Left kidney (tissue), 2 donors: ENCODE measurements around the gene SPAG17. TPM values are rescaled to one million over a fixed set of nuclear protein-coding genes. Genes with fewer than 3 reads are reported as not detected.

Experiments used
- DNase-seq: peaks from one replicate; pipeline ENCODE4 v3.0.0-alpha.2; 2013
- polyA plus RNA-seq: library from polyadenylated mRNA; unstranded; fragments of 120-200 nt; gene quantifications from one replicate; pipeline ENCODE4 v1.2.1, GENCODE V29; 2013; ENCODE audit not compliant: insufficient read length

SPAG17 gene
- polyA plus RNA-seq, 1 donor, result 15.2 TPM

DNA sequence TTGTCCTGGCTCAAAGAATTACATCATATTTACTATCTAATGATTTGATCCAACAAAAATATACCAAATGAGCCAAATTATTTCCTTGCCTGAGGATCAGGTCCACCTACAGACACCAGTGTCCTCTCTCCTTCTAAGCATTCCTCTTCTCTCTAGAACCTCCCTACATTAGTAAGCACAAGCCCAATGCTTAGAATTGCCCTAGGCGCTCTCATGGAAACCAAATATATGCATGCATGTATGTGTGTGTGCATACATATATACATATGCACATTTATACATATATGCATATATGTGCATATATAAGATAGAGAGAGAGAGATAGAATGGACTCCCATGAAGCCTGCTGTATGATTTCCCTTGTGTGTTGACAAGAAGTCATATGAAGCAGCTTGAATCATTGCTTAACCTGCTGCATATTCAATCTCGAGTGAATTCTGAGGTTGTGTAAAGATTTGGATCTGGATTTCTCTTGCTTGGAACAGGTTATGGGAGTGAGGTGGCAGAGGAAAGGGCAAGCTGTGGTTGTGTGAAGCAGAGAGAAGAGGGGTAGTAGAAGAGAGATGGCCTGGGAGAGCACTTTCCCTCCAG lies 66.1 kb downstream of the SPAG17 start:
- no peak for DNase-seq

DNA sequence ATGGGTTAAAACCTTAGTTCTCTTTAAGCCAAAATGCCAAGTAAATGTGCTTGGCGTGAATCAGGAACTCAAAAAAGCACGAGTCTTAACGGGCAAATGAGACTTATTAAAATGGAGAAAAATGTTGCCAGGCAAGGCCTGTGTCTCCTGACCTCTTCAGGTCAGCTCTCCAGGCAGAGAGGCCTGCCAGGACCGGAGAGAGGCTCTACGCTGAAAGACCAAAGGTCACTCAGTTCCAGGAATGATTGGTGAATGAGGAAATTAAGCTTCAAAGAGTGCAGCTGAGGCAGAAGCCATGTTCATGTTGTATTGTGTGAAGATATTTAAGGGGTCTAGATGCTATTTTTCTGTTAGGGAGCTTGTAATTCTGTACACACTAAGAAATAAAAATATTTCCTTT lies 66.6 kb downstream of the SPAG17 start:
- no peak for DNase-seq

GRCh38 chr1:118117521-118117920 lies 67.5 kb downstream of the SPAG17 start:
- no peak for DNase-seq

GRCh38 chr1:118116909-118117308 lies 68.1 kb downstream of the SPAG17 start:
- DNase-seq, result no peak

DNA sequence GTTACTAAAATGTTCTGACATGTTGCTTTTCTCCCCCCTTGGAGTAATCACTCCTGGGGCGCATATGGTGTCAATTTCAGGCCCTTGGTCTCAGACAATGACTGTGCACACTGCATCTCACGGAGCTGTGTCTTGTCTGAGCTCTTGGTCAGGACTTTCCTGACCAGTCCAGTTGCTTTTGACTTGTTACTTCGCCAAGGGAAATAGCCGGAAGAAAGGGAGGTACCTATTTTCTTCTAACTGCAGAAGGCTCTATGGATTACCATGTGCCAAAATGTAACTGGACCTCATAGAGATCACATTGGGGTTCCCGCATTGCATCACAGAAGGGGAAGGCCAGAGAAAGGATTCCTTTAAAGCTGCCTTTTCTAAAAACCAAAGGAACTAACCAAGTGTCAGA lies 68.6 kb downstream of the SPAG17 start:
- no peak for DNase-seq

DNA sequence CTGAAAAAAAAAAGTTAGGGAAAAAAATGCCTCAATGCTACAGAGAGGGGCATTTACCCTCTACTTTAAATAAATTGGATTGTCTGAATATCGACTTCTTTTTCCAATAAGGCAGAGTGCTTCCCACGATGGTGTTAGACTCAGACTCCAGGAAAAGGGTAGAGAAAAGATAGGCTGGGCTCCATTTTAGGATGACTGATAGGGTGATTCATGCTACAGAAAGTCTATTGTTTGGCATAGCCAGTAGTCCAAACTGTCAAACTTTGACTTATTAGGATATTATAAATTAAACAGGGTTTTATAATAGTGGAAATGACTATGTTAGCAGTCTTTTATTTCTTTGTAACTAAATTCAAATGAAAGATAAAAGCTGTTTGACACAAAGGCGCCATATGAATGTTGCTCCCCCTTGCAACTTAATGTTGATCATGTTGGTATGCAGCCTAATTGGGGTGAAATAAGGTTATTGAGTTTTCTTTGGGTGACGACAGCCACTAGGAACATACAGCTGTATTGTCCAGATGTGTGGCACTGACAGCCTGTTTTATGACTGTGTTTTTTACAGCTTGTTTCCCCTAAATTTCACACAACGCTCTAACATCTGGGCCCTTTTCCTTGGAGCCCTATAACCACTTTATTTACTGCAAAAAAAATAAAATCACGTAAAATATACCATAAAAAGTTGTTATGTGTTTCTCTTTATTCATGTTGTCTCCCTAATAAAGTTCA lies 69.3 kb downstream of the SPAG17 start:
- DNase-seq, result no peak

DNA sequence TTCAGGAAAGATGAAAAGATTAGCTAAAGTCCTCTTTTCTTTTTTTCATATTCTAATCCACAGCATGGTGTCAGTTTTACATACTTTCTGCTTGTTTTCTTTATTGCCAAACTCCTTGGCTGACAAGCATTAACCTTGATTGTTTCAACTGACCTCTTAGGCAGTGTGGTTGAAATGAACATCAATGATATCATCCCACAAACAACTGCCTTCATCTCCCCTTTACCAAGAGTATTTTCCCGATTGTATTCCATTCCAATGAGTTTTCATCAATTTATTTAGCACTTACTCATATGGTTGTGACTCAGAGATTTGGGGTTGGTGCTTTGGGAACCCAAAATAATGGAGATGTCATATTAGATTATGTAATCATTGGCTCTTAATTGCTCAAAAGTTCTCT lies 71.8 kb downstream of the SPAG17 start:
- DNase-seq, result no peak

DNA sequence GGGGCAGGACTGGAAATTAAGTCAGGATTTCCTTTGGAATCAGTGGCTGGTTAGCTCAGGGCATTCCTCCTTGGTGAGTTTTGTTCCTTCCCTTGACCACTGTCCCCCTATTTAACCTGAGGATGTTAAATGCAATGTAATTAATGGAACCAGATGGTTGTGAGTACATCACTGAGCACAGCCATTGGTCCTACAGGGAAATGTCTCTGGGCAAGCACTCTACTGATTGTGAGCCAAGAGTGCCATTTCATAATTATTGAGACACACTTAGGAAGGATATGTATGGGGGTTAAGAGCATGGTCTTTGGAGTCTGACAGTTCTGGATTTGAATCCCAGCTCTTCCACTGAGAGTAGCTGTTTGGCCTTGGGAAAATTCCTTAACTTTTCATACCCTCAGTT lies 74.4 kb downstream of the SPAG17 start:
- DNase-seq, result no peak

DNA sequence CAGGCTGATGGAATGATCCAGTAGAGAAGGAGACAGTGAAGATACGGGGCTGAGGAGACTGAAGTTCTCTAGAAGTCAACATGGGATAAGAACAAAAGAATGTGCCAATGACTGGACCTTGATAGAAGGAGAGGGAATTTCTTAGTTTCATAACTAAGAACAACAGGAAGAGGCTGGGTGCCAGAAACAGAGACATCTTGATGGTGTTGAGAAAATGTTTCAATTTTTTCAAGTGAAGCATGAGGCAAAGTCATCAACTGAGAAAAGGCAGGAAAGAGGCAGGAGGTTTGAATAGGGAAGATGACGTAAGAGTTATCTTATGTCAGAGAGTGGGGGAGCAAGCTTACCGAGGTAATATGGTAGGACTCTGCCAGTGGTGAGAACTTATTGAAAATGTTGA lies 80.1 kb downstream of the SPAG17 start:
- no peak for DNase-seq

- no peak for DNase-seq
Observed at GRCh38 chr1:118102445-118102844, 82.6 kb downstream of the SPAG17 start.

DNA sequence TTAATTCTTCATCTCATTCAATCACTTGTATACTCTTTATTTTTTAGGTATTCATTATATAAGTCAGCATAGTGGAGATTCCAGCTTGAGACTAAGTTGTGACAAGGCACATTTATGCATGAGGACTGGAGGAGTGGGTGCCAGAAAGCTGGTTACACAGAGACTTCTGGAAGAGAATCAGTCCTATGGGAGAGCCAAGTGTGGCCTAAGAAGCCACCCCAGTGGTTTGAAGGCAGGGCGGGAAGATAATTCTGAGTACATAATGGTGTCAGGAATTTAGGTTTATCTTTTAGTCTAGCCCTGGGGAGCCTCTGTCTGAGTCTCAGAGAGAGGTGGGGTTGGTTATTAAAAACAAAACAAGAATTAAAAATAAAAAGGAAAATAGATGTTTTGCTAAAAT lies 83.0 kb downstream of the SPAG17 start:
- DNase-seq, result no peak

- no peak for DNase-seq
Observed at GRCh38 chr1:118101515-118101844, 83.5 kb downstream of the SPAG17 start.

DNA sequence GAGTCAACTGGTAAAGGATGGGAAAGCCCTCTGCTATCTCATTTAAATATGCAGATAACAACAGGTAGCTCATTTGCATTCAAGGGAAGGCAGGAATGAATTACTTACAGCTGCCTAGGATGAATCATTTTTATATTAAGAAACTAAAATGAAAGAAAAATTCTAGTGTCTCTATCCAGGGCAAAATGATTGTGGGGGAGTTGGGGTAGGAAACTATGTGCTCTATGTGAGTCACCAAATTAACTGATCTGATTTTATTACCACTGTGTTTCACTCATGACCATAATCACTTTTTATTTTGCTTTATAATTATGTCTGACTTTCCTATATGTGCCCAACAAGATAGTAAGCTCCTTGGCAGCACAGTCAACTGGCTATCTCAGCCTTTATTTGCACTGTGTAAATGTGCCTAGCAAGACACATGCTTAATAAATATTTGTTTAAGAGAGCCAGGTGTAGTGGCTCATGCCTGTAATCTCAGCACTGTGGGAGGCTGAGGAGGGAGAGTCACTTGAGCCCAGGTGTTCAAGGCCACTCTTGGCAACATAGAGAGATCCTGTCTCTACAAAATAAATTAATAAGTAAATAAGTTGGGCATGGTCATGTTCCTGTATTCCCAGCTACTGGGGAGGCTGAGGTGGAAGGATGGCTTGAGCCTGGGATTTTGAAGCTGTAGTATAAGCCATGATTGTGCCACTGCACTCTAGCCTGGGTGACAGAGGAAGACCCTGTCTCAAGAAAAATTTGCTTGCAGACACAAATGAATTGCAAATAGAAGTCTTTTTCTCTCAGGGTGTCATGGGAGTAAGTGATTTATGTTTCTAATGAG lies 84.1 kb downstream of the SPAG17 start:
- no peak for DNase-seq

- no peak for DNase-seq
Observed at GRCh38 chr1:118099686-118100085, 85.3 kb downstream of the SPAG17 start.

- DNase-seq, result no peak
Observed at GRCh38 chr1:118097622-118098348, 87.2 kb downstream of the SPAG17 start.

DNA sequence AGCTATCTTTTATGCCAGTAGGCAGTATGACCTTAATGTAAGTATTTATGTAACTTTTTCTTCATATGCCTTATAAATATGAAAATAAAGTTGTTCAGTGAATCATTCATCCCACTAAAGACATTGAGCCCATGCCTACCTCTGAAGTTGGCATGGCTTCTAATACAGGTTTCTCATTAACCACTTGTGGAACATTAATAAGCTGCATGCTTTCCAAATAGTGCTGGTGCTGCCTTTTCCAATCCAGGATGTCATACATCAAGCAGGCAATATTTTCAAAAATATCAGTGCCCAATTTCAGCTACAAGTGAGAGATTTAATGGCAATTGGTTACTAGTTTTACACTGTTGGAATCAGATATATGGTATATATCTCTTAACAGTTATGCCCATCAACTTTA lies 92.0 kb downstream of the SPAG17 start:
- no peak for DNase-seq

DNA sequence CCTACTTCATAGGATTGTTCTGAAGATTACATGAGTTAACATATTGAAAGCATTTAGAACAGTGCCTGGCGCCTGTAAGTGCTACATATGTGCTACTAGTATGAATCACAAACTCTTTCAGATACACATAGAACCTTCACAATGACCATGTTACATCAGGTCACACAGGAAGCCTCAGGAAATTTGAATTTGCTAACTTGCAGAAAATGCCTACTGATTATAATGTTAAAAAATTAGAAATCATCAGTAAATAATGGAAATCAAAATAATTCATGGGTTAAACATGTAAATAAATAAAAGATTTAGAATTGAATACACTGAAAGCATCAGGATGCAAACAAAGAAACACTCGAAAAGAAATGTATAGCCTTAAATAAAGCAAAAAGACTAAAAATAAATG lies 94.9 kb downstream of the SPAG17 start:
- DNase-seq, result no peak

DNA sequence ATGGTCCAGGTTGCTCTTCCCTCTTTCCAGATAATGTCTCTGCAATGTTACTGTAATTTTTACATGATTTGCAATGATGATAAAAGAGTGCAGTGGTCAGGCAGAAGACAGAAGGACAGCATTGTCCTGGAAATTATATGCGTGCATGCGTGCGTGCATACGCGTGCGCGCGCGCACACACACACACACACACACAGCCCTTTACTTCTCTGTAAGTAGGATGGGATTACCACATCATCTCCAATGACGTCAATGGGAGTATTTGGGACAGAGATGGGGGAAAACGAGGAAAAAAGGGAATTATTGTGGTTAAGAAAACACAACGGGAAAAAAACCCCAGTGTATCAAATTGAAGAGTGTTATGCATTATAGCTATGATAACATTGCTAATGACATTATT lies 99.7 kb downstream of the SPAG17 start:
- DNase-seq, result no peak

GRCh38 chr1:118084400-118084799 lies 100.6 kb downstream of the SPAG17 start:
- no peak for DNase-seq

DNA sequence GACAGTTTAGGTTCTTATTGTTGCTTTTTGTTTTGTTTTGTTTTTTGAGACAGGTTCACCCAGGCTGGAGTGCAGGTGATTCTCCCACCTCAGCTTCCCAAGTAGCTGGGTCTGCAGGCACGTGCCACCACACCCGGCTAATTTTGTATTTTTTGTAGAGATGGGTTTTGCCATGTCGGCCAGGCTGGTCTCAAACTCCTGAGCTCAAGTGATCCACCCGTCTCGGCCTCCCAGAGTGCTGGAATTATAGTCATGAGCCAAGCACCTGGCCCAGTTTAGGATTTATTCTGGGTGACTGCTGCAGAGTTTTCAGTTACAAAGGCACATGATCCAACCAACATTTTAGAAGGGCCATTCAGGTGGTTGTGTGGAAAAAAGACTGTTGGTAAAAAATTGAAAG lies 102.0 kb downstream of the SPAG17 start:
- no peak for DNase-seq

DNA sequence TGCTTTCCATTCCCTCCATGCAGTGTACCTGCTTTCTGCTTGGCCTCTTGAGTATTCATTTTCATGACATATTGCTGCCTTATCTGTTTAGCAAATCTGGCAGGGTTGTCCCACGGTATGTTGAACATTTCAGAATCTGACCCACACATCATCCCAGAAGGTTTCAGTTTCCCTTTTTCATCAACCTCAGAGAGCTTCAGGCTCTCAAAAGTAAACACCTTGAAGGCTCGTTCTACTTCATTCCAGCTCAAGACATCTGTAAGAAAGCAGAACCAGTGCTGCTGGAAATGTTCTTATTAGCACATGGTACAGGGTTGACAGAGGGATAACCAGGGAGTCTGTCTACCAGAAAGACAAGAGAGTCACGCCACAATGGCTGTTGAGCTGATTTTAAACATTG lies 103.6 kb downstream of the SPAG17 start:
- no peak for DNase-seq

DNA sequence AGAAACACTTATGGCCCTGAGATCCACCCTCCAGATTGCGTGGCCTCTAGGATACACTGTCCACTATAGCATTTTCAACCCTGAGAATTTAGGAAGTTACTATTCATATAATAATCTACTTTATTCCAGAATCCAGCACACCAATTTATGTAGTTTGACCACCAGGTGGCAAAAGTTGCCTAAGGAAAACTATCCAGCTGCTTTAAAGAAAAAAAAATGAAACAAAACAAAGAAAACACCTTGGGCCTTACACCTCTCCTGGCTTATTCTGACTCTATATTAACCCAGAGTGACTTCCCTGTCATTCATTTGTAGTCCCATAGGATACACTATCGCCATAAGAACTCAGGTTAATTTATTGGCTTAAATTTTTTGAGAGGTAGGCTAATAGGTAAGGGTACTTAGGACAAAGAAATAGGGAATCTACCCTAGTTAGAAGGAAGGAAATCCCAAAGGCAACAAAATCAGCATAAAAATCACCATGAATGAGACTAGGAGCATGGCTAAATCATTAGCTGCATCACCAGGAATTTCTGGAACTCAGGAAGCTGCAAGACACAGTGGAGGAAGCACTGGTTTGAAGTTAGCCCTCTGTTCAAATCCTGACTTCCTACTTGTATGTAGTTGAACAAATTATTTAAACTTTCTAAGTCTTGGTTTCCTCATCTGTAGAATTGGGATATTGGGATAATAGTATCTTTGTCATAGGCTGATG lies 107.5 kb downstream of the SPAG17 start:
- DNase-seq, result peak; percentile 28
